Stomach (tissue), 9 donors: ENCODE measurements around the gene TFCP2L1. TPM values are rescaled to one million over a fixed set of nuclear protein-coding genes. Genes with fewer than 3 reads are reported as not detected.

Experiments used
- DNase-seq, 2 donors: peaks; one replicate each; pipeline versions ENCODE4 v3.0.0 to v3.0.0-alpha.2; 2013 to 2019
- H3K27ac ChIP-seq, 5 donors: fragments of 200-600 bp in 4 of 5; sonication (generic) in 4 of 5; one replicate each; pipeline ENCODE4 v1.5.1; 2013 to 2019; ENCODE audit warnings: mild to moderate bottlenecking in 1 of 5, moderate library complexity in 1 of 5
- H3K27me3 ChIP-seq, 3 donors: fragments of 200-600 bp; sonication (generic); one replicate each; pipeline ENCODE4 v1.5.1; 2017 to 2019; ENCODE audit warnings: mixed run types in 1 of 3
- H3K36me3 ChIP-seq, 4 donors: fragments of 200-600 bp; sonication (generic); 1 replicate in 3 of 4; 2 replicates in 1 of 4; pipeline ENCODE4 v1.5.1; 2016 to 2019
- H3K4me1 ChIP-seq, 4 donors: fragments of 200-600 bp; sonication (generic); one replicate each; pipeline ENCODE4 v1.5.1; 2016 to 2019
- H3K4me3 ChIP-seq, 4 donors: fragments of 200-600 bp; sonication (generic) in 3 of 4; one replicate each; pipeline ENCODE4 v1.5.1; 2016 to 2019; ENCODE audit warnings: mild to moderate bottlenecking in 1 of 4
- H3K9me3 ChIP-seq, 4 donors: fragments of 200-600 bp; sonication (generic); one replicate each; pipeline ENCODE4 v1.5.1; 2016 to 2019
- CTCF ChIP-seq, 7 experiments: fragments of 450-650 bp in 4 of 7; fragments of 200-600 bp in 3 of 7; sonication (generic) in 3 of 7; IDR thresholded peaks; one replicate each; pipeline ENCODE4 v1.5.1; 2016 to 2019; ENCODE audit warnings: antibody characterized with exemption in 7 of 7, control low read depth in 2 of 7, mild to moderate bottlenecking in 1 of 7
- EP300 ChIP-seq: sonication (generic); formaldehyde crosslinking; IDR thresholded peaks from one replicate; pipeline ENCODE4 v1.6.1; 2017; ENCODE audit warnings: antibody characterized with exemption
- POLR2A ChIP-seq, 4 donors: fragments of 450-650 bp; IDR thresholded peaks; one replicate each; pipeline ENCODE4 v1.6.1; 2016; ENCODE audit warnings: antibody characterized with exemption in 4 of 4, control low read depth in 2 of 4, mild to moderate bottlenecking in 1 of 4, moderate library complexity in 1 of 4
- POLR2AphosphoS5 ChIP-seq, 3 donors: sonication (generic); formaldehyde crosslinking; IDR thresholded peaks; one replicate each; pipeline ENCODE4 v1.6.1; 2016; ENCODE audit warnings: antibody characterized with exemption in 3 of 3
- WGBS, 5 donors: extraction: QIAGEN DNeasy Blood & Tissue Kit in 3 of 5; methylation state at CpG; one replicate each; pipeline versions ENCODE4 v1.1.5 to v1.1.7; 2013 to 2018; 5-methylcytosine and 5-hydroxymethylcytosine counted together
- intact Hi-C: fragments of 100-400 bp; cut with DNase I; formaldehyde crosslinking; loops from one replicate; pipeline ENCODE4 v1.15.1; 2023; ENCODE audit warnings: low total_unique reads
- polyA plus RNA-seq, 3 donors: library from polyadenylated mRNA; stranded (reverse); fragments of 200-250 nt; gene quantifications; one replicate each; pipeline ENCODE4 v1.2.3, GENCODE V29; 2013
- total RNA-seq, 5 donors: library from RNA; depleted of rRNA; stranded (reverse); fragments of >200 nt; gene quantifications; one replicate each; pipeline versions ENCODE4 v1.1.0 to v1.2.3, GENCODE V29; 2014 to 2016
- donor health status: healthy with polysubstance abuse.
- donor health status: Bipolar disorder and iron deficiency.
- donor health status: healthy.

Gene TFCP2L1
- total and polyA plus RNA-seq, 8 donors: 6.8 to 154 (median 36.9) TPM

- Histone ChIP-seq H3K27ac (no peak overlapping the region), H3K4me1 (no peaks in the 10 kb centered on the region), H3K9me3 (no peaks in the 10 kb centered on the region), H3K4me3 (no peak overlapping the region), H3K36me3 (peaks cover 23 to 89% (median 80%) of the 10 kb centered on the region in 4 donors), H3K27me3 (no peaks in the 10 kb centered on the region)
- no peak for DNase-seq
- WGBS, 5 donors: 70 to 98% (median 94%) methylated on average over 2 of the region's 2 CpGs
- TF ChIP-seq POLR2AphosphoS5 (IDR thresholded peaks at IDR 0.05): no peak
- TF ChIP-seq EP300: no peak
- no peak for TF ChIP-seq POLR2A (IDR thresholded peaks at IDR 0.05)
- no peak for TF ChIP-seq CTCF (IDR thresholded peaks at IDR 0.05)
- intact Hi-C loops: no loop called here
Observed at GRCh38 chr2:121235542-121235941, 49.5 kb downstream of the TFCP2L1 start.

- TF ChIP-seq CTCF (IDR thresholded peaks at IDR 0.05) (no peak), POLR2AphosphoS5 (IDR thresholded peaks at IDR 0.05) (no peak), POLR2A (IDR thresholded peaks at IDR 0.05) (no peak), EP300 (no peak)
- Histone ChIP-seq H3K4me3 (no peak overlapping the region), H3K36me3 (peaks cover 19 to 81% (median 73%) of the 10 kb centered on the region in 4 donors), H3K9me3 (no peaks in the 10 kb centered on the region), H3K27me3 (no peaks in the 10 kb centered on the region), H3K27ac (no peak overlapping the region), H3K4me1 (no peaks in the 10 kb centered on the region)
- WGBS, 5 donors: 70 to 88% (median 78%) methylated on average over 9 of the region's 9 CpGs
- intact Hi-C loops: no loop called here
- DNase-seq: no peak
Observed at GRCh38 chr2:121234791-121235190, 50.2 kb downstream of the TFCP2L1 start.

GRCh38 chr2:121234144-121234543 is 50.9 kb downstream of the TFCP2L1 start:
- Histone ChIP-seq H3K27me3 (no peaks in the 10 kb centered on the region), H3K4me3 (no peak overlapping the region), H3K9me3 (no peaks in the 10 kb centered on the region), H3K4me1 (no peaks in the 10 kb centered on the region), H3K27ac (no peak overlapping the region), H3K36me3 (peaks cover 19 to 75% (median 67%) of the 10 kb centered on the region in 4 donors)
- TF ChIP-seq EP300 (no peak), CTCF (IDR thresholded peaks at IDR 0.05) (no peak), POLR2A (IDR thresholded peaks at IDR 0.05) (no peak), POLR2AphosphoS5 (IDR thresholded peaks at IDR 0.05) (no peak)
- no peak for DNase-seq
- intact Hi-C loops: no loop called here
- WGBS, 5 donors: 70 to 86% (median 78%) methylated on average over 7 of the region's 7 CpGs

- H3K9me3 ChIP-seq: no peaks in the 10 kb centered on the region
- no peak for DNase-seq
- H3K36me3 ChIP-seq: peaks cover 16 to 73% (median 61%) of the 10 kb centered on the region in 4 donors
- H3K4me1 ChIP-seq: no peaks in the 10 kb centered on the region
- H3K27me3 ChIP-seq: no peaks in the 10 kb centered on the region
- no peak for TF ChIP-seq POLR2A (IDR thresholded peaks at IDR 0.05)
- TF ChIP-seq CTCF (IDR thresholded peaks at IDR 0.05): no peak
- TF ChIP-seq EP300: no peak
- no peak for TF ChIP-seq POLR2AphosphoS5 (IDR thresholded peaks at IDR 0.05)
- intact Hi-C loops: no loop called here
- no peak overlapping the region for H3K27ac ChIP-seq
- H3K4me3 ChIP-seq: no peak overlapping the region
- 74 to 87% (median 78%) methylated on average over 7 to 11 of the region's 11 CpGs for WGBS, 5 donors
Observed at GRCh38 chr2:121233486-121234110, 51.4 kb downstream of the TFCP2L1 start.
